ENCODE data around the gene PRRC2B. TPM values are rescaled to one million over a fixed set of nuclear protein-coding genes. Genes with fewer than 3 reads are reported as not detected.

The PRRC2B gene
- total RNA-seq, 1 donor = 70.9 TPM

- H3K27ac ChIP-seq (ENCODE audit: low read depth, low read length) = no peak overlapping the region
- H3K36me3 ChIP-seq (ENCODE audit: insufficient read depth, low read length) = no peaks in the 10 kb centered on the region
- H4K20me1 ChIP-seq (ENCODE audit: insufficient read depth, low read length) = peaks cover 11% of the 10 kb centered on the region
- H3K4me3 ChIP-seq (ENCODE audit: insufficient read depth, low read length) = no peak overlapping the region
- H3K9me3 ChIP-seq (ENCODE audit: low read depth, low read length) = no peaks in the 10 kb centered on the region
- H3K4me2 ChIP-seq (ENCODE audit: insufficient read depth, low read length) = no peak overlapping the region
- no peak for TF ChIP-seq CTCF (IDR thresholded peaks at IDR 0.05; ENCODE audit: extremely low read depth, low read depth, low read length)
- H2AFZ ChIP-seq (ENCODE audit: low read length) = no peak overlapping the region
- H3K27me3 ChIP-seq (ENCODE audit: insufficient read depth, low read length) = no peaks in the 10 kb centered on the region
- peaks cover 17% of the 10 kb centered on the region for H3K79me2 ChIP-seq (ENCODE audit: insufficient read depth, low read length)
- DNase-seq (ENCODE audit: insufficient read length, low spot score, missing footprints) = no peak
- H3K4me1 ChIP-seq (ENCODE audit: insufficient read depth, low read length) = peaks cover 16% of the 10 kb centered on the region
These were observed 2.9 kb upstream of the PRRC2B start for GRCh38 chr9:131391020-131391419.

- Histone ChIP-seq H3K79me2 (ENCODE audit: insufficient read depth, low read length) (peaks cover 21% of the 10 kb centered on the region), H3K4me3 (ENCODE audit: insufficient read depth, low read length) (no peak overlapping the region), H3K27me3 (ENCODE audit: insufficient read depth, low read length) (no peaks in the 10 kb centered on the region), H2AFZ (ENCODE audit: low read length) (no peak overlapping the region), H3K4me1 (ENCODE audit: insufficient read depth, low read length) (peaks cover 21% of the 10 kb centered on the region), H3K4me2 (ENCODE audit: insufficient read depth, low read length) (no peak overlapping the region), H3K9me3 (ENCODE audit: low read depth, low read length) (no peaks in the 10 kb centered on the region), H3K27ac (ENCODE audit: low read depth, low read length) (no peak overlapping the region), H4K20me1 (ENCODE audit: insufficient read depth, low read length) (peaks cover 15% of the 10 kb centered on the region), H3K36me3 (ENCODE audit: insufficient read depth, low read length) (no peaks in the 10 kb centered on the region)
- no peak for DNase-seq (ENCODE audit: insufficient read length, low spot score, missing footprints)
- no peak for TF ChIP-seq CTCF (IDR thresholded peaks at IDR 0.05; ENCODE audit: extremely low read depth, low read depth, low read length)
These were observed 2.4 kb upstream of the PRRC2B start for GRCh38 chr9:131391504-131391903.

GRCh38 chr9:131394464-131395156, 724 bp downstream of the PRRC2B start:
- peak; percentile 91 for DNase-seq (ENCODE audit: insufficient read length, low spot score, missing footprints)

More at GRCh38 chr9:131394464-131395156, 724 bp downstream of the PRRC2B start:
- Histone ChIP-seq H3K36me3 (ENCODE audit: insufficient read depth, low read length) (peaks cover 6% of the 10 kb centered on the region), H3K9me3 (ENCODE audit: low read depth, low read length) (no peaks in the 10 kb centered on the region), H3K4me1 (ENCODE audit: insufficient read depth, low read length) (peaks cover 42% of the 10 kb centered on the region), H3K27ac (ENCODE audit: low read depth, low read length) (peak overlapping the region; percentile 69), H3K4me2 (ENCODE audit: insufficient read depth, low read length) (peak overlapping the region; percentile 98), H2AFZ (ENCODE audit: low read length) (no peak overlapping the region), H3K4me3 (ENCODE audit: insufficient read depth, low read length) (peak overlapping the region; percentile 71), H4K20me1 (ENCODE audit: insufficient read depth, low read length) (peaks cover 42% of the 10 kb centered on the region), H3K79me2 (ENCODE audit: insufficient read depth, low read length) (peaks cover 51% of the 10 kb centered on the region), H3K27me3 (ENCODE audit: insufficient read depth, low read length) (no peaks in the 10 kb centered on the region)
- TF ChIP-seq CTCF (IDR thresholded peaks at IDR 0.05; ENCODE audit: extremely low read depth, low read depth, low read length) = no peak

All from osteoblast (primary cell).